Measurements from ENCODE around the gene AUNIP. TPM values are rescaled to one million over a fixed set of nuclear protein-coding genes. Genes with fewer than 3 reads are reported as not detected.

The AUNIP gene
- total and polyA plus RNA-seq, 2 of the 8 experiments (the other 6 are each of a cell fraction or from before 2014, with no cell fraction given) = 18.6 to 23.2 TPM

DNA sequence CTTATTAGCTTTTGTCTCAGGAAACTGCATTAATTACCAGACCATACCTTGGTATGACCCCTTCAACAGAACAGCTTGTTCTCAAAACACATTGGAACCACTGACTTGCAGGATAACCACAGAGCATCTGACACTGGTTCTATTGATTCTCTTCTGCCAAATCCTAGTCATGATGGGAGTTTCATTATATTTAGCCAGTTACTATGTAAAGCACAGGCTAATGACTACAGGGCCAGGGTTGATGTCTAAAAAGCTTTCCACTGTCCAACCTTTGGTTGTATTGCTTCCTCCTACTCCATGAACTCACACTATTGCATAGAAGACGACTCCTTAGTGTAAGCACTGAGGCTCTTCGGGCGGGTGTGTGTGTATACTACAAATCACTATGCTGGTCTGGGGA, 43.2 kb upstream of the AUNIP start (continued):
- TF ChIP-seq FOSL1 (IDR thresholded peaks at IDR 0.05; ENCODE audit: insufficient read depth, low read depth, low read length) = no peak
- no peak for TF ChIP-seq BCL11A (IDR thresholded peaks at IDR 0.05; ENCODE audit: low read depth in 2 of 2, low read length in 2 of 2)

Measured in H1 (cell line).